ENCODE measurements around the gene EFCAB6.

Gene EFCAB6

GRCh38 chr22:43600265-43600664 is 211.8 kb downstream of the EFCAB6 start:
- no peak for DNase-seq (ENCODE audit: low read depth in 2 of 3, low spot score in 1 of 3)

- DNase-seq (ENCODE audit: low read depth in 2 of 3, low spot score in 1 of 3) = no peak
Observed at GRCh38 chr22:43592476-43592875, 219.6 kb downstream of the EFCAB6 start.

- DNase-seq (ENCODE audit: low read depth in 2 of 3, low spot score in 1 of 3) = no peak
Observed at GRCh38 chr22:43591380-43591779, 220.7 kb downstream of the EFCAB6 start.

- DNase-seq (ENCODE audit: low read depth in 2 of 3, low spot score in 1 of 3) = no peak
Observed at GRCh38 chr22:43587574-43587973, 224.5 kb downstream of the EFCAB6 start.

- DNase-seq (ENCODE audit: low read depth in 2 of 3, low spot score in 1 of 3) = no peak
Observed at GRCh38 chr22:43583501-43583900, 228.6 kb downstream of the EFCAB6 start.

GRCh38 chr22:43582394-43582793 is 229.7 kb downstream of the EFCAB6 start:
- DNase-seq (ENCODE audit: low read depth in 2 of 3, low spot score in 1 of 3) = no peak

- no peak for DNase-seq (ENCODE audit: low read depth in 2 of 3, low spot score in 1 of 3)
Observed at GRCh38 chr22:43580271-43580750, 231.8 kb downstream of the EFCAB6 start.

- DNase-seq (ENCODE audit: low read depth in 2 of 3, low spot score in 1 of 3) = no peak
Observed at GRCh38 chr22:43574738-43575137, 237.4 kb downstream of the EFCAB6 start.

- no peak for DNase-seq (ENCODE audit: low read depth in 2 of 3, low spot score in 1 of 3)
Observed at GRCh38 chr22:43572710-43573109, 239.4 kb downstream of the EFCAB6 start.

GRCh38 chr22:43571181-43571580 is 240.9 kb downstream of the EFCAB6 start:
- DNase-seq (ENCODE audit: low read depth in 2 of 3, low spot score in 1 of 3) = no peak

GRCh38 chr22:43570531-43571165 is 241.5 kb downstream of the EFCAB6 start:
- no peak for DNase-seq (ENCODE audit: low read depth in 2 of 3, low spot score in 1 of 3)

GRCh38 chr22:43569111-43569510 is 243.0 kb downstream of the EFCAB6 start:
- no peak for DNase-seq (ENCODE audit: low read depth in 2 of 3, low spot score in 1 of 3)

- no peak for DNase-seq (ENCODE audit: low read depth in 2 of 3, low spot score in 1 of 3)
Observed at GRCh38 chr22:43567691-43568324, 244.3 kb downstream of the EFCAB6 start.

- DNase-seq (ENCODE audit: low read depth in 2 of 3, low spot score in 1 of 3) = no peak
Observed at GRCh38 chr22:43566561-43567332, 245.4 kb downstream of the EFCAB6 start.

- no peak for DNase-seq (ENCODE audit: low read depth in 2 of 3, low spot score in 1 of 3)
Observed at GRCh38 chr22:43566021-43566420, 246.1 kb downstream of the EFCAB6 start.

GRCh38 chr22:43564859-43565258 is 247.2 kb downstream of the EFCAB6 start:
- DNase-seq (ENCODE audit: low read depth in 2 of 3, low spot score in 1 of 3) = no peak

- no peak for DNase-seq (ENCODE audit: low read depth in 2 of 3, low spot score in 1 of 3)
Observed at GRCh38 chr22:43563571-43563970, 248.5 kb downstream of the EFCAB6 start.

GRCh38 chr22:43562843-43563242 is 249.3 kb downstream of the EFCAB6 start:
- no peak for DNase-seq (ENCODE audit: low read depth in 2 of 3, low spot score in 1 of 3)

GRCh38 chr22:43561415-43562178 is 250.5 kb downstream of the EFCAB6 start:
- DNase-seq (ENCODE audit: low read depth in 2 of 3, low spot score in 1 of 3) = no peak

GRCh38 chr22:43560651-43561050 is 251.5 kb downstream of the EFCAB6 start:
- no peak for DNase-seq (ENCODE audit: low read depth in 2 of 3, low spot score in 1 of 3)
